Right cardiac atrium (tissue), 5 donors: ENCODE data around the gene PPIAL4G. TPM values are rescaled to one million over a fixed set of nuclear protein-coding genes. Genes with fewer than 3 reads are reported as not detected.
A peak's percentile ranks its signal among the peaks of the same experiment; 100 is the strongest.
"Not testable (repeated sequence)": the region's sequence is repeated elsewhere in the genome, so short reads cannot be mapped to it uniquely, and the experiment has no call there.

Experiments
- ATAC-seq, 2 donors: fragments of 200-7000 bp; cut with Tn5 transposase; one replicate each; pipeline versions ENCODE4 v1.8.0 to v1.9.1; 2020; ENCODE audit warnings: moderate library complexity in 2 of 2, mild to moderate bottlenecking in 1 of 2
- DNase-seq, 3 donors: peaks; one replicate each; pipeline ENCODE4 v3.0.0-alpha.2; 2020
- H3K27ac ChIP-seq: one replicate; pipeline ENCODE4 v1.5.1; 2013; ENCODE audit warnings: mild to moderate bottlenecking, low read length, control low read depth, moderate library complexity
- H3K27me3 ChIP-seq: one replicate; pipeline ENCODE4 v1.6.1; 2013; ENCODE audit not compliant: control insufficient read depth, insufficient read depth
- H3K4me1 ChIP-seq: one replicate; pipeline ENCODE4 v1.6.1; 2013; ENCODE audit warnings: low read length; ENCODE audit not compliant: control insufficient read depth, insufficient read depth
- H3K4me3 ChIP-seq: one replicate; pipeline ENCODE4 v1.5.1; 2013; ENCODE audit warnings: low read length, control low read depth
- H3K9me3 ChIP-seq: one replicate; pipeline ENCODE4 v1.6.1; 2013; ENCODE audit warnings: low read length; ENCODE audit not compliant: control insufficient read depth
- WGBS: extraction: QIAGEN DNeasy Blood & Tissue Kit; methylation state at CpG from one replicate; pipeline ENCODE4 v1.1.7; 2013; 5-methylcytosine and 5-hydroxymethylcytosine counted together
- intact Hi-C, 4 donors: fragments of 100-400 bp; cut with DNase I; formaldehyde crosslinking; loops; one replicate each; pipeline versions ENCODE4 v1.11.0 to v1.14.0; 2022 to 2023
- polyA plus RNA-seq: library from polyadenylated mRNA; stranded (reverse); fragments of 200-250 nt; gene quantifications from one replicate; pipeline ENCODE4 v1.2.3, GENCODE V29; 2013
- total RNA-seq, 4 donors: library from RNA; stranded (reverse); fragmentation: NEBNext Ultra II Directional; extraction: Animal tissue kit (Norgen Biotek cat#: 25700); gene quantifications; one replicate each; pipeline ENCODE4 v1.2.1, GENCODE V29; 2021
- donor health status: healthy with polysubstance abuse.
- donor health status: DM: no; HTN: yes; CAD: no.
- donor health status: DM: no; HTN: no; CAD: no.
- donor health status: DM: no; HTN: yes; CAD: no; lungs with severe emphysema.
- donor health status: DM: yes; HTN: yes; CAD: no.

The PPIAL4G gene
- total and polyA plus RNA-seq, 5 donors, result not detected

- H3K9me3 ChIP-seq, DNase-seq, H3K4me1 ChIP-seq, ATAC-seq, H3K27ac ChIP-seq, H3K4me3 ChIP-seq, intact Hi-C loops, H3K27me3 ChIP-seq: not testable (repeated sequence)
- 55% methylated on average over 2 of the region's 4 CpGs for WGBS
Observed at GRCh38 chr1:148481134-148481533, 2.0 kb downstream of the PPIAL4G start.

GRCh38 chr1:148459694-148460093 is 23.4 kb downstream of the PPIAL4G start:
- H3K9me3 ChIP-seq, H3K27me3 ChIP-seq, H3K27ac ChIP-seq, H3K4me1 ChIP-seq, intact Hi-C loops, ATAC-seq, H3K4me3 ChIP-seq, DNase-seq: not testable (repeated sequence)
- 0% methylated on average over 6 of the region's 28 CpGs for WGBS

DNA sequence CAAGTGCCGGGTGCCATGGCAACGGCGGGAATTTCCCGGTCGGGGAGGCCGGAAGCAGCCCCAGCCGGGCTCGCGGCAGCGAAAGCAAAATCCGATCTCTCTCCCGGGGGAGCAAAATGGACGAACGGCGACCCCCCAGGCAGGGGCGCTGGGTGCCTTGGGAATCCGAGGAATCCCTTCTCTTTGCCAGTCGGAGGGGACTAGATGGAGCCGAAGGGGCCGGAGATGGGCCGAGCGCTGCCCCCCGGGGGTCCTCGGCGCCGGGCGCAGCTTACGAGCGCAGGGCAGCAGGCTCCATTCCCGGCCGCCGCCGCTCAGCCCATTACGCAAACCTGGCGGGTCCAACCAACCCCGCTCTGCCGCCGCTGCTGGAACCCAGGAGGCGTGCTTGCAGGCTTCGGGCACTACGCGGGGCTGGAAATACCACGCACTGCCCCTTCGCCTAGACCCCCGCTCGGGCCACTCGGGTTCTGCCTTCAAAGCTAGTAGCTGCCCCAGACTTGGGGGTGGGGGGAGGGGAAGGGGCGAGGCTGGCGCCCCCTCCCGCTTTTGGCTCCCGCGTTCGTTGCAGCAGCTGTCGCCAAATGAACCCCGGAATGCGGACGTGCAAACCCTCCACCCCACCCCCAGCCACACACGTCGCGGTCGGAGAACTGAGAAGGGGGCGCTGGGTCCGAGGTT is 24.1 kb downstream of the PPIAL4G start:
- WGBS, result under 1% methylated on average over 56 of the region's 63 CpGs
- ATAC-seq, intact Hi-C loops, H3K9me3 ChIP-seq, H3K27me3 ChIP-seq, H3K4me1 ChIP-seq: not testable (repeated sequence)
- peak overlapping the region; percentile 4 for H3K27ac ChIP-seq
- DNase-seq, result peak; percentile 26 to 66 (median 58)
- H3K4me3 ChIP-seq, result peak overlapping the region; percentile 69

DNA sequence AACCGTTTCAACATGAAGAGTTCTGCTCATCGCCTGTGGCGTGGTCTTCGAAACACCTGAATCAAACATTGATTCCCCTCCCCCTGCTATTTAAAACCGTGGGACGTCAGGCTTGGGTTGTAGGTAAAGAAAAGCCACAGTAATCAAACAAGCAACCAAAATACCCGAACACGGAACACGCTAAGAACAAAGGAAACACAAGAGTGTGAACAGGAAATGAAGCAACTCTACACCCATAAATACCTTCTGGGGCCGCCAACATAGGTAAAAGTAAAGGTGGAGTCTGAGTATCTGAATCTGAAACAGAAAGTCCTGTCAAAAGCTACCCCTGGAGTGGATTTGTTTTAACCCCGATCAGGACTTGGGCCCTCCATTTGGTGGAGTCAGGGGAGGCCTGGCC is 24.7 kb downstream of the PPIAL4G start:
- DNase-seq, ATAC-seq, H3K4me1 ChIP-seq: not testable (repeated sequence)

GRCh38 chr1:148452845-148453244 is 30.3 kb downstream of the PPIAL4G start:
- DNase-seq, H3K9me3 ChIP-seq, H3K27me3 ChIP-seq, H3K4me3 ChIP-seq, H3K27ac ChIP-seq, H3K4me1 ChIP-seq, intact Hi-C loops, ATAC-seq: not testable (repeated sequence)
- WGBS, result 78% methylated on average over 2 of the region's 2 CpGs

More for the DNA sequence above, 24.7 kb downstream of the PPIAL4G start:
- 8% methylated on average over 10 of the region's 11 CpGs for WGBS
- H3K27ac ChIP-seq, H3K9me3 ChIP-seq, intact Hi-C loops, H3K27me3 ChIP-seq: not testable (repeated sequence)
- H3K4me3 ChIP-seq, result peak overlapping the region; percentile 69

- H3K27ac ChIP-seq, H3K4me3 ChIP-seq, H3K4me1 ChIP-seq, DNase-seq, H3K27me3 ChIP-seq, intact Hi-C loops, H3K9me3 ChIP-seq, ATAC-seq: not testable (repeated sequence)
- 89% methylated on average over 5 of the region's 5 CpGs for WGBS
Observed at GRCh38 chr1:148439654-148440325, 43.3 kb downstream of the PPIAL4G start.

DNA sequence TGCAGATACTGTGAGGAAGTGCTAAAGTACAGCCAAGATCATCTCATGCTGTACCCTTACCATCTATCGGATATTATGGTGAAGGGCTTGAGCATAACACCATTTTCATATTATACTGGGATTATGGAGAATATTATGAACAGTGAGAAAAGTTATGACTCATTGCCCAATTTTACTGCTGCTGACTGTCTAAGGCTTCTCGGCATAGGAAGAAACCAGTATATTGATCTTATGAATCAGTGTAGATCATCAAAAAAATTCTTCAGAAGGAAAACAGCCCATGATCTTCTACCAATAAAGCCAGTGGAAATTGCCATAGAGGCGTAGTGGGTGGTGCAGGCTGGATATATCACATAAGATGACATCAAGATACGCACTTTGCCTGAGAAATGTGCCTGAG is 47.7 kb downstream of the PPIAL4G start:
- Histone ChIP-seq H3K4me1 (no peaks in the 10 kb centered on the region), H3K4me3 (no peak overlapping the region), H3K27me3 (no peaks in the 10 kb centered on the region), H3K9me3 (no peaks in the 10 kb centered on the region), H3K27ac (no peak overlapping the region)
- DNase-seq (no peak), ATAC-seq (no peak)
- 95% methylated on average over 4 of the region's 4 CpGs for WGBS
- intact Hi-C loops, result no loop called here

GRCh38 chr1:148434832-148435231 is 48.3 kb downstream of the PPIAL4G start:
- 94% methylated on average over 28 of the region's 28 CpGs for WGBS
- DNase-seq, result no peak
- no peak overlapping the region for H3K4me3 ChIP-seq
- H3K4me1 ChIP-seq, result no peaks in the 10 kb centered on the region
- H3K27ac ChIP-seq, result no peak overlapping the region
- no peak for ATAC-seq
- intact Hi-C loops, result no loop called here
- H3K27me3 ChIP-seq, result no peaks in the 10 kb centered on the region
- H3K9me3 ChIP-seq, result no peaks in the 10 kb centered on the region

- H3K27me3 ChIP-seq, H3K9me3 ChIP-seq, H3K4me3 ChIP-seq, DNase-seq, intact Hi-C loops, H3K4me1 ChIP-seq, H3K27ac ChIP-seq, ATAC-seq: not testable (repeated sequence)
- WGBS, result 68% methylated on average over 1 of the region's 1 CpG
Observed at GRCh38 chr1:148432916-148433317, 50.2 kb downstream of the PPIAL4G start.
